GM12865 (cell line): ENCODE data around the gene USP28.

Source experiments
- DNase-seq: peaks from one replicate; pipeline ENCODE4 v3.0.0; 2010; ENCODE audit warnings: low read depth
- H3K4me3 ChIP-seq: 2 replicates; pipeline ENCODE4 v1.5.1; 2011; ENCODE audit warnings: mild to moderate bottlenecking, low read depth, low read length, control low read depth
- CTCF ChIP-seq: IDR thresholded peaks from 2 replicates; pipeline ENCODE4 v1.5.1; 2011; ENCODE audit warnings: low read length, control low read depth, low read depth, inconsistent platforms; ENCODE audit not compliant: insufficient read depth; ENCODE audit errors: missing control alignments

Gene USP28

GRCh38 chr11:113850188-113850587 is 25.2 kb downstream of the USP28 start:
- no peak for DNase-seq
- H3K4me3 ChIP-seq, result no peak overlapping the region
- TF ChIP-seq CTCF, result no peak

GRCh38 chr11:113849713-113850112 is 25.7 kb downstream of the USP28 start:
- no peak overlapping the region for H3K4me3 ChIP-seq
- TF ChIP-seq CTCF, result no peak
- no peak for DNase-seq

GRCh38 chr11:113847580-113847979 is 27.8 kb downstream of the USP28 start:
- no peak for TF ChIP-seq CTCF
- no peak overlapping the region for H3K4me3 ChIP-seq
- DNase-seq, result no peak

GRCh38 chr11:113847111-113847510 is 28.3 kb downstream of the USP28 start:
- TF ChIP-seq CTCF, result no peak
- no peak overlapping the region for H3K4me3 ChIP-seq
- DNase-seq, result no peak

GRCh38 chr11:113841691-113842090 is 33.7 kb downstream of the USP28 start:
- TF ChIP-seq CTCF, result no peak
- H3K4me3 ChIP-seq, result no peak overlapping the region
- no peak for DNase-seq

GRCh38 chr11:113840932-113841664 is 34.3 kb downstream of the USP28 start:
- DNase-seq, result peak; percentile 37
- H3K4me3 ChIP-seq, result peak overlapping the region; percentile 8
- TF ChIP-seq CTCF, result no peak

- no peak for TF ChIP-seq CTCF
- peak; percentile 79 for DNase-seq
- no peak overlapping the region for H3K4me3 ChIP-seq
These were observed 35.5 kb downstream of the USP28 start for GRCh38 chr11:113839842-113840241.
